HG03558 (cell line): ENCODE results near the gene CAPN11.

Source experiments
- ATAC-seq: cut with Tn5 transposase; IDR thresholded peaks from one replicate; pipeline ENCODE4 v1.9.1; 2021; ENCODE audit warnings: moderate number of reproducible peaks; ENCODE audit not compliant: unreplicated experiment; ENCODE audit errors: extremely low read depth

The CAPN11 gene

GRCh38 chr6:44202332-44202971 lies 43.8 kb downstream of the CAPN11 start:
- no peak for ATAC-seq

GRCh38 chr6:44202972-44203750 lies 44.5 kb downstream of the CAPN11 start:
- ATAC-seq: no peak

GRCh38 chr6:44203955-44204354 lies 45.3 kb downstream of the CAPN11 start:
- no peak for ATAC-seq

- no peak for ATAC-seq
These were observed 49.3 kb downstream of the CAPN11 start for GRCh38 chr6:44207966-44208365.

- ATAC-seq: no peak
These were observed 52.7 kb downstream of the CAPN11 start for GRCh38 chr6:44211284-44211683.

GRCh38 chr6:44214307-44214706 lies 55.7 kb downstream of the CAPN11 start:
- no peak for ATAC-seq

- no peak for ATAC-seq
These were observed 58.2 kb downstream of the CAPN11 start, which contains the start of gene MYMX for GRCh38 chr6:44216677-44217331. MYMX (plus strand) TSS chr6:44216926; CDS start chr6:44217472, 546 bp downstream.

GRCh38 chr6:44217332-44218143 lies 58.9 kb downstream of the CAPN11 start:
- ATAC-seq: no peak

- ATAC-seq: no peak
These were observed 60.6 kb downstream of the CAPN11 start for GRCh38 chr6:44219053-44219814.

- ATAC-seq: no peak
These were observed 61.5 kb downstream of the CAPN11 start for GRCh38 chr6:44219815-44220784.

- no peak for ATAC-seq
These were observed 62.3 kb downstream of the CAPN11 start for GRCh38 chr6:44220913-44221290.

- ATAC-seq: no peak
These were observed 62.8 kb downstream of the CAPN11 start for GRCh38 chr6:44221291-44221960.

- ATAC-seq: no peak
These were observed 63.3 kb downstream of the CAPN11 start for GRCh38 chr6:44221961-44222335.

- ATAC-seq: no peak
These were observed 64.1 kb downstream of the CAPN11 start for GRCh38 chr6:44222486-44223318.

GRCh38 chr6:44223319-44224028 lies 64.9 kb downstream of the CAPN11 start, which contains the start of gene SLC29A1:
SLC29A1 (plus strand) TSS chr6:44223595; CDS start chr6:44227314, 3,719 bp downstream.
- ATAC-seq: no peak
